Measurements from ENCODE around the gene CABLES2. TPM values are rescaled to one million over a fixed set of nuclear protein-coding genes. Genes with fewer than 3 reads are reported as not detected.

Gene CABLES2
- total RNA-seq, 1 experiment from 2014 or later = 12.4 TPM

DNA sequence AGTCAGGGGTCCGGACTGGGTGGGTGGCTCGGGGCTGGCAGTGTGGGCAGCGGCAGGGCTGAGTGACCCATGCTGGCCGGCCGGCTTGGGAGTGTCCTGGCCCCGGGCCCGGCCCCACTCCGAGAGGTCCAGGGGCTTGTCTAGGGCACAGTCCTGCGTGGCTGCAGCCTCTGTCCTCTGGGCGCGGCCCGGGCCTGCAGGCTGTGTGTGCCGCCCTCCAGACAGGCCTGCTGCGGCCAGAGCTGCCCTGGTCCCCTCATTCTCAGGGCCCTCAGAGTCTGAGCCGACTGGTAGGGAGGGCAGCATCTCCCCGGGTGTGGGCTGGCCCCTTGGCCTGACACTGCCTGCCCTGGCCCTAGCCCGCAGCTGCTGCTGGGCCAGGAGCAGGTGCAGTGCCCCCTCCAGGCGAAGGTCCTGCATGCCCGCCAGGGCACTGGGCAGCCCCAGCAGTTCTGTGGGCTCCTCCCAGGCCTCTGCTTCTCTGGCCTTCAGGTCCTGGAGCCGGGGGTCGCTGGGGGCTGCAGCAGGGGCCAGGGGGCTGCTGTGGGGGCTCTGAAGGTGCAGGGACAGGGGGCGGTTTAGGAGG is 6.9 kb upstream of the CABLES2 start:
- intact Hi-C loops (cut with micrococcal nuclease) = loop anchor here (5.0 kb wide), 1 partner anchor 73 kb away; no protein-coding TSS in a partner anchor
- ChIA-PET CTCF (no interaction called here), POLR2A (ENCODE audit: unreplicated experiment) (no interaction called here)
- H3K4me3 ChIP-seq (ENCODE audit: low read length) = no peak overlapping the region
- DNase-seq = no peak
- H3F3A ChIP-seq (ENCODE audit: low read length, unreplicated experiment) = no peaks in the 10 kb centered on the region
- no peaks in the 10 kb centered on the region for H3K27me3 ChIP-seq (ENCODE audit: low read length)
- no peak overlapping the region for H3K27ac ChIP-seq (ENCODE audit: low read length)
- H3K4me2 ChIP-seq (ENCODE audit: low read length) = no peak overlapping the region
- no TSS peak for BruUV-seq (replicated peaks)
- H2AFZ ChIP-seq (ENCODE audit: low read length) = no peak overlapping the region
- no peaks in the 10 kb centered on the region for H3K9me2 ChIP-seq (replicated peaks; ENCODE audit: low read length)
- H3K36me3 ChIP-seq (ENCODE audit: low read depth, low read length) = no peaks in the 10 kb centered on the region
- no peak overlapping the region for H3K9ac ChIP-seq (ENCODE audit: low read length)
- ATAC-seq = peak; percentile 20; the same call in 1 of the 2 replicates
- no peaks in the 10 kb centered on the region for H3K9me3 ChIP-seq (ENCODE audit: low read length)
- TF ChIP-seq, protein P1, sequence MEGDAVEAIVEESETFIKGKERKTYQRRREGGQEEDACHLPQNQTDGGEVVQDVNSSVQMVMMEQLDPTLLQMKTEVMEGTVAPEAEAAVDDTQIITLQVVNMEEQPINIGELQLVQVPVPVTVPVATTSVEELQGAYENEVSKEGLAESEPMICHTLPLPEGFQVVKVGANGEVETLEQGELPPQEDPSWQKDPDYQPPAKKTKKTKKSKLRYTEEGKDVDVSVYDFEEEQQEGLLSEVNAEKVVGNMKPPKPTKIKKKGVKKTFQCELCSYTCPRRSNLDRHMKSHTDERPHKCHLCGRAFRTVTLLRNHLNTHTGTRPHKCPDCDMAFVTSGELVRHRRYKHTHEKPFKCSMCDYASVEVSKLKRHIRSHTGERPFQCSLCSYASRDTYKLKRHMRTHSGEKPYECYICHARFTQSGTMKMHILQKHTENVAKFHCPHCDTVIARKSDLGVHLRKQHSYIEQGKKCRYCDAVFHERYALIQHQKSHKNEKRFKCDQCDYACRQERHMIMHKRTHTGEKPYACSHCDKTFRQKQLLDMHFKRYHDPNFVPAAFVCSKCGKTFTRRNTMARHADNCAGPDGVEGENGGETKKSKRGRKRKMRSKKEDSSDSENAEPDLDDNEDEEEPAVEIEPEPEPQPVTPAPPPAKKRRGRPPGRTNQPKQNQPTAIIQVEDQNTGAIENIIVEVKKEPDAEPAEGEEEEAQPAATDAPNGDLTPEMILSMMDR (conservative IDR thresholded peaks at IDR 0.05; ENCODE audit: low read depth, low read length) = peak; percentile 41; the same call in 1 of the 2 replicates
- no peak for TF ChIP-seq EZH2 (IDR thresholded peaks at IDR 0.05; ENCODE audit: low read length, unreplicated experiment)
- peaks cover 7% of the 10 kb centered on the region for H3K4me1 ChIP-seq (ENCODE audit: insufficient read depth, low read length)
- no peaks in the 10 kb centered on the region for H3K79me2 ChIP-seq (ENCODE audit: low read length)
- H4K20me1 ChIP-seq (ENCODE audit: low read length) = no peaks in the 10 kb centered on the region

DNA sequence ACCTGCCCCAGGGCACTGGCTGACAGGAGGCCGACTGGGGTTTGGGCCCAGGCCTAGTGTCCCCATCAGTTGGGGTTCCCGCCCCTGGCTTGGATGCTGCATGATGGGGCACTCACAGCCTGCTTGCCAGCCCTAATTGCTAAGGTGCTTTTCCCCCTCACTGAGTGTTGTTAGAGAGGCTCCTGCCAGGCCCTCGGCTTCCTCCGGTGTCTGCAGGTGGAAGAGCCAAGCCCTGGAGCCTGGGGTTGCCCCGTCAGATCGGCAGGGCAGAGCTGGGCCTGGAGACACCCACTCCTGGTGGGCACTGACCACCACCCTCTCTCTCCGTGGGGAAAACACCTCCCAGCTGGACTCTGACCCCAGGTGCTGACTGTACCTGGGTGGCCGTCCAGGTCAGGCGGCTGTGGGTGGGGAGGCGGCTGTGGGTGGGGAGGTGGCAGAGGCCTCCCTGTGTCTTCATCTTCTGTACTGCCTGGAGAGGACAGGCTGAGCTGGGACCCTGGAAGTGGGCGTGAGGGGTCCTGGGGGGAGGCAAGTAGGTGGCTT is 6.0 kb upstream of the CABLES2 start:
- Histone ChIP-seq H3K4me3 (ENCODE audit: low read length) (no peak overlapping the region), H3F3A (ENCODE audit: low read length, unreplicated experiment) (no peaks in the 10 kb centered on the region), H3K9me3 (ENCODE audit: low read length) (no peaks in the 10 kb centered on the region), H3K9ac (ENCODE audit: low read length) (no peak overlapping the region), H2AFZ (ENCODE audit: low read length) (no peak overlapping the region), H4K20me1 (ENCODE audit: low read length) (no peaks in the 10 kb centered on the region), H3K27me3 (ENCODE audit: low read length) (no peaks in the 10 kb centered on the region), H3K4me2 (ENCODE audit: low read length) (no peak overlapping the region), H3K4me1 (ENCODE audit: insufficient read depth, low read length) (peaks cover 7% of the 10 kb centered on the region), H3K27ac (ENCODE audit: low read length) (no peak overlapping the region), H3K36me3 (ENCODE audit: low read depth, low read length) (no peaks in the 10 kb centered on the region), H3K9me2 (replicated peaks; ENCODE audit: low read length) (no peaks in the 10 kb centered on the region), H3K79me2 (ENCODE audit: low read length) (no peaks in the 10 kb centered on the region)
- DNase-seq (no peak), ATAC-seq (no peak)
- TF ChIP-seq EZH2phosphoT487 (IDR thresholded peaks at IDR 0.05; ENCODE audit: borderline replicate concordance, low read length) (no peak), EZH2 (IDR thresholded peaks at IDR 0.05; ENCODE audit: low read length, unreplicated experiment) (no peak)
- TF ChIP-seq, protein P1 (conservative IDR thresholded peaks at IDR 0.05; ENCODE audit: low read depth, low read length) = no peak
- BruUV-seq (replicated peaks) = no TSS peak
- CTCF ChIA-PET = no interaction called here
- intact Hi-C loops (cut with micrococcal nuclease) = loop anchor here (5.0 kb wide), 1 partner anchor 74 kb away; no protein-coding TSS in a partner anchor
- POLR2A ChIA-PET (ENCODE audit: unreplicated experiment) = no interaction called here

Data from PC-3 (cell line).